Keratinocyte (primary cell): ENCODE results near the gene P2RY12. TPM values are rescaled to one million over a fixed set of nuclear protein-coding genes. Genes with fewer than 3 reads are reported as not detected.

Experiments used
- DNase-seq: peaks from one replicate; pipeline ENCODE4 v3.0.0-alpha.2; 2011; ENCODE audit warnings: low read depth, missing footprints, low spot score
- FAIRE-seq: peaks from 2 replicates; lab custom pipeline; 2011; peaks lifted over from hg19 to GRCh38; lab: Jason Lieb, UNC
- H2AFZ ChIP-seq: 2 replicates; pipeline ENCODE4 v1.6.0; 2012; ENCODE audit warnings: low read length, control low read depth, inconsistent platforms; ENCODE audit not compliant: control insufficient read depth
- H3K27ac ChIP-seq: 2 replicates; pipeline ENCODE4 v1.5.1; 2011; ENCODE audit warnings: low read length; ENCODE audit not compliant: control insufficient read depth, insufficient read depth
- H3K27me3 ChIP-seq: 3 replicates; pipeline ENCODE4 v1.6.0; 2011; ENCODE audit warnings: low read length; ENCODE audit not compliant: control insufficient read depth, insufficient read depth; ENCODE audit errors: extremely low read depth
- H3K36me3 ChIP-seq, 2 experiments: 2 replicates in 1 of 2; 3 replicates in 1 of 2; pipeline ENCODE4 v1.5.1; 2011; ENCODE audit warnings: low read length in 2 of 2, mild to moderate bottlenecking in 1 of 2; ENCODE audit not compliant: control insufficient read depth in 2 of 2, insufficient read depth in 2 of 2; ENCODE audit errors: extremely low read depth in 1 of 2
- H3K4me1 ChIP-seq: 3 replicates; pipeline ENCODE4 v1.5.1; 2011; ENCODE audit warnings: low read length; ENCODE audit not compliant: control insufficient read depth, insufficient read depth; ENCODE audit errors: extremely low read depth
- H3K4me2 ChIP-seq: 3 replicates; pipeline ENCODE4 v1.6.0; 2011; ENCODE audit warnings: low read depth, low read length; ENCODE audit not compliant: control insufficient read depth, insufficient read depth; ENCODE audit errors: extremely low read depth
- H3K4me3 ChIP-seq, 3 experiments: fragments of 200-600 bp in 1 of 3; sonication (generic) in 1 of 3; 2 replicates in 2 of 3; 3 replicates in 1 of 3; pipeline ENCODE4 v1.5.1; 2011 to 2016; ENCODE audit warnings: low read length in 3 of 3, mild to moderate bottlenecking in 3 of 3, control low read depth in 2 of 3, inconsistent platforms in 1 of 3, low read depth in 1 of 3, mixed read lengths in 1 of 3, mixed run types in 1 of 3, moderate library complexity in 1 of 3; ENCODE audit not compliant: control insufficient read depth in 2 of 3, insufficient read depth in 2 of 3; ENCODE audit errors: extremely low read depth in 1 of 3
- H3K79me2 ChIP-seq: 2 replicates; pipeline ENCODE4 v1.6.0; 2012; ENCODE audit warnings: low read length; ENCODE audit not compliant: control insufficient read depth, insufficient read depth
- H3K9ac ChIP-seq: 3 replicates; pipeline ENCODE4 v1.6.0; 2011; ENCODE audit warnings: low read length; ENCODE audit not compliant: control insufficient read depth, insufficient read depth; ENCODE audit errors: extremely low read depth
- H3K9me1 ChIP-seq: 3 replicates; pipeline ENCODE4 v1.6.0; 2011; ENCODE audit warnings: low read length; ENCODE audit not compliant: control insufficient read depth, insufficient read depth; ENCODE audit errors: extremely low read depth
- H3K9me3 ChIP-seq: 2 replicates; pipeline ENCODE4 v1.5.1; 2012; ENCODE audit warnings: low read depth, low read length; ENCODE audit not compliant: control insufficient read depth
- H4K20me1 ChIP-seq: 3 replicates; pipeline ENCODE4 v1.6.0; 2011; ENCODE audit warnings: low read length; ENCODE audit not compliant: control insufficient read depth, insufficient read depth; ENCODE audit errors: extremely low read depth
- CTCF ChIP-seq, 3 experiments: IDR thresholded peaks in 1 of 3; conservative IDR thresholded peaks in 1 of 3; optimal IDR thresholded peaks in 1 of 3; 2 replicates in 2 of 3; 3 replicates in 1 of 3; pipeline versions ENCODE3 to v1.5.1; 2011; ENCODE audit warnings: low read length in 3 of 3, mild to moderate bottlenecking in 3 of 3, moderate library complexity in 2 of 3, control low read depth in 1 of 3, inconsistent platforms in 1 of 3; ENCODE audit not compliant: insufficient read depth in 2 of 3; ENCODE audit errors: extremely low read depth in 1 of 3
- EZH2 ChIP-seq: IDR thresholded peaks from one replicate; pipeline ENCODE4 v1.6.1; 2012; ENCODE audit warnings: inconsistent platforms, mild to moderate bottlenecking, low read length, moderate library complexity
- dilution Hi-C: fragments of 300-500 bp; cut with MboI; formaldehyde crosslinking; loops from one replicate; pipeline ENCODE4 v1.7.0; 2020; ENCODE audit warnings: low sequenced_read_pairs; ENCODE audit not compliant: extremely low pct_ligation_motif_present
- polyA plus RNA-seq, 5 experiments: library from polyadenylated mRNA; depleted of rRNA in 3 of 5; stranded (reverse) in 3 of 5; stranded (forward) in 1 of 5; unstranded in 1 of 5; fragments of >200 nt; gene quantifications; 1 replicate in 1 of 5; 2 replicates in 3 of 5; 3 replicates in 1 of 5; pipeline versions ENCODE4 v1.2.1 to v1.2.3, GENCODE V29; 2011 to 2012; ENCODE audit warnings: missing spikeins in 2 of 5, low read depth in 1 of 5, low replicate concordance in 1 of 5

P2RY12 gene
- polyA plus RNA-seq, 1 donor (not counting 4 experiments of a cell fraction or from before 2014, with no cell fraction given) = not detected

DNA sequence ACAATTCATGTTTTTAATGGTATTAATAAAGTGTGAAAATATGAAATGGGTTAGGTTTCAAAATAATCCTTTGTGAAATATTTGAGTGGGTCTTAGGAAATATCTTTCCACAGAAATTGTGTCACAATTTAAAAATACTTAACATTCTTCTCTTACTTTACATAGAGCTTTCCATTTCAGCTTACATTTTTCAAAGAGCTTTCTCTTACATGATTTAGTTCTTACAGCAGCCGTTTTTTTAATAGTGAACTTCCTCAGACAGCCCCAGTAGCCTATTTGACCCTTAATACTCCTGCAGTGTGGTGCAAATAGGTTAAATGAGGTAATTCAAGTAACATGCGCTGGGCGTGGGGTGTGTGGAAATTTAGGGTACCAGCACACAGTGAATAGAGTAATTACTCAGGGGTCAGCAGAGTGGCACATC is 21.8 kb downstream of the P2RY12 start:
- H3K9me3 ChIP-seq = no peaks in the 10 kb centered on the region
- H3K4me1 ChIP-seq = no peaks in the 10 kb centered on the region
- H3K27me3 ChIP-seq = no peaks in the 10 kb centered on the region
- H2AFZ ChIP-seq = no peak overlapping the region
- H3K36me3 ChIP-seq = no peaks in the 10 kb centered on the region
- DNase-seq = no peak
- no peak overlapping the region for H3K4me3 ChIP-seq
- no peaks in the 10 kb centered on the region for H3K9me1 ChIP-seq
- TF ChIP-seq EZH2 = no peak
- TF ChIP-seq CTCF (optimal IDR thresholded peaks at IDR 0.05 in 1 of 3, IDR thresholded peaks at IDR 0.05 in 1 of 3, conservative IDR thresholded peaks at IDR 0.05 in 1 of 3; ENCODE audit: extremely low read depth in 1 of 3, insufficient read depth in 2 of 3, low read length in 3 of 3) = no peak
- no peaks in the 10 kb centered on the region for H4K20me1 ChIP-seq
- no peaks in the 10 kb centered on the region for H3K79me2 ChIP-seq
- H3K9ac ChIP-seq = no peak overlapping the region
- no peak for FAIRE-seq
- H3K4me2 ChIP-seq = no peak overlapping the region
- no peak overlapping the region for H3K27ac ChIP-seq
- dilution Hi-C loops = no loop called here

GRCh38 chr3:151357463-151357850 is 27.1 kb downstream of the P2RY12 start:
- no peaks in the 10 kb centered on the region for H3K4me1 ChIP-seq
- H2AFZ ChIP-seq = peak overlapping the region; percentile 17
- H3K9me1 ChIP-seq = no peaks in the 10 kb centered on the region
- H3K4me2 ChIP-seq = peak overlapping the region; percentile 12
- no peaks in the 10 kb centered on the region for H3K27me3 ChIP-seq
- H3K79me2 ChIP-seq = no peaks in the 10 kb centered on the region
- no peak overlapping the region for H3K27ac ChIP-seq
- no peaks in the 10 kb centered on the region for H4K20me1 ChIP-seq
- dilution Hi-C loops = no loop called here
- FAIRE-seq (no peak), DNase-seq (no peak)
- H3K9ac ChIP-seq = no peak overlapping the region
- H3K36me3 ChIP-seq = no peaks in the 10 kb centered on the region
- TF ChIP-seq CTCF (optimal IDR thresholded peaks at IDR 0.05 in 1 of 3, IDR thresholded peaks at IDR 0.05 in 1 of 3, conservative IDR thresholded peaks at IDR 0.05 in 1 of 3; ENCODE audit: extremely low read depth in 1 of 3, insufficient read depth in 2 of 3, low read length in 3 of 3) (no peak), EZH2 (no peak)
- H3K9me3 ChIP-seq = no peaks in the 10 kb centered on the region
- H3K4me3 ChIP-seq = no peak overlapping the region
